Cardiac septum (tissue), 1 donor: ENCODE data around the gene OVCA2. TPM values are rescaled to one million over a fixed set of nuclear protein-coding genes. Genes with fewer than 3 reads are reported as not detected.

Experiments
- DNase-seq: peaks from one replicate; pipeline ENCODE4 v3.0.0-alpha.2; 2020; ENCODE audit warnings: low spot score
- intact Hi-C: fragments of 100-400 bp; cut with DNase I; formaldehyde crosslinking; loops from one replicate; pipeline ENCODE4 v1.14.0; 2022
- total RNA-seq: library from RNA; stranded (reverse); fragmentation: NEBNext Ultra II Directional; extraction: Animal tissue kit (Norgen Biotek cat#: 25700); gene quantifications from one replicate; pipeline ENCODE4 v1.2.1, GENCODE V29; 2021
- donor health status: DM: no; HTN: no; CAD: no.

The OVCA2 gene
- total RNA-seq, 1 donor from 2014 or later = 19.8 TPM

GRCh38 chr17:2028737-2029136 is 13.1 kb upstream of the OVCA2 start:
- intact Hi-C loops = loop anchor here (5.0 to 10.0 kb wide), 3 partner anchors 296 to 364 kb away; partner anchors contain the start of gene TLCD2
- no peak for DNase-seq

- intact Hi-C loops = loop anchor here (5.0 to 10.0 kb wide), 3 partner anchors 298 to 365 kb away; partner anchors contain the start of gene TLCD2
- DNase-seq = peak; percentile 92
Observed at GRCh38 chr17:2029911-2030778, 11.7 kb upstream of the OVCA2 start, which contains the start of gene DPH1. DPH1 (plus strand) TSS chr17:2030153; CDS start chr17:2030170, 17 bp downstream.

- no peak for DNase-seq
- intact Hi-C loops = no loop called here
Observed at GRCh38 chr17:2030779-2031163, 11.1 kb upstream of the OVCA2 start.

- DNase-seq = no peak
- intact Hi-C loops = no loop called here
Observed at GRCh38 chr17:2033153-2033552, 8.7 kb upstream of the OVCA2 start.

- DNase-seq = no peak
- intact Hi-C loops = no loop called here
Observed at GRCh38 chr17:2034157-2034556, 7.7 kb upstream of the OVCA2 start.

GRCh38 chr17:2034806-2035540 is 6.8 kb upstream of the OVCA2 start:
- no peak for DNase-seq
- intact Hi-C loops = no loop called here

- DNase-seq = no peak
- intact Hi-C loops = no loop called here
Observed at GRCh38 chr17:2035541-2036488, 6.0 kb upstream of the OVCA2 start.

- intact Hi-C loops = no loop called here
- DNase-seq = no peak
Observed at GRCh38 chr17:2037155-2037554, 4.7 kb upstream of the OVCA2 start.

GRCh38 chr17:2040219-2040827 is 1.5 kb upstream of the OVCA2 start:
- DNase-seq = no peak
- intact Hi-C loops = loop anchor here (5.0 kb wide), 1 partner anchor 318 kb away; the partner anchor contains the start of gene WDR81

- no peak for DNase-seq
- intact Hi-C loops = loop anchor here (5.0 kb wide), 1 partner anchor 319 kb away; the partner anchor contains the start of gene WDR81
Observed at GRCh38 chr17:2040942-2041560, 771 bp upstream of the OVCA2 start.

- intact Hi-C loops = loop anchor here (5.0 kb wide), 1 partner anchor 320 kb away; the partner anchor contains the start of gene WDR81
- no peak for DNase-seq
Observed at GRCh38 chr17:2042390-2042847, 597 bp downstream of the OVCA2 start.

GRCh38 chr17:2042933-2043332 is 1.1 kb downstream of the OVCA2 start:
- no peak for DNase-seq
- intact Hi-C loops = loop anchor here (5.0 kb wide), 1 partner anchor 321 kb away; the partner anchor contains the start of gene WDR81

- no peak for DNase-seq
- intact Hi-C loops = loop anchor here (5.0 kb wide), 1 partner anchor 321 kb away; the partner anchor contains the start of gene WDR81
Observed at GRCh38 chr17:2043785-2044184, 2.0 kb downstream of the OVCA2 start.

GRCh38 chr17:2044263-2044894 is 2.6 kb downstream of the OVCA2 start:
- no peak for DNase-seq
- intact Hi-C loops = loop anchor here (5.0 kb wide), 1 partner anchor 322 kb away; the partner anchor contains the start of gene WDR81

- intact Hi-C loops = no loop called here
- DNase-seq = no peak
Observed at GRCh38 chr17:2047590-2047989, 5.8 kb downstream of the OVCA2 start.

GRCh38 chr17:2048805-2049204 is 7.0 kb downstream of the OVCA2 start:
- intact Hi-C loops = no loop called here
- DNase-seq = no peak
